TTC549 (cell line): ENCODE data around the gene SNAP29.
"Not testable (repeated sequence)": the region's sequence is repeated elsewhere in the genome, so short reads cannot be mapped to it uniquely, and the experiment has no call there.

ENCODE experiments used
- FAIRE-seq: peaks from 2 replicates; lab custom pipeline; 2012; peaks lifted over from hg19 to GRCh38; lab: Jason Lieb, UNC

Gene SNAP29

DNA sequence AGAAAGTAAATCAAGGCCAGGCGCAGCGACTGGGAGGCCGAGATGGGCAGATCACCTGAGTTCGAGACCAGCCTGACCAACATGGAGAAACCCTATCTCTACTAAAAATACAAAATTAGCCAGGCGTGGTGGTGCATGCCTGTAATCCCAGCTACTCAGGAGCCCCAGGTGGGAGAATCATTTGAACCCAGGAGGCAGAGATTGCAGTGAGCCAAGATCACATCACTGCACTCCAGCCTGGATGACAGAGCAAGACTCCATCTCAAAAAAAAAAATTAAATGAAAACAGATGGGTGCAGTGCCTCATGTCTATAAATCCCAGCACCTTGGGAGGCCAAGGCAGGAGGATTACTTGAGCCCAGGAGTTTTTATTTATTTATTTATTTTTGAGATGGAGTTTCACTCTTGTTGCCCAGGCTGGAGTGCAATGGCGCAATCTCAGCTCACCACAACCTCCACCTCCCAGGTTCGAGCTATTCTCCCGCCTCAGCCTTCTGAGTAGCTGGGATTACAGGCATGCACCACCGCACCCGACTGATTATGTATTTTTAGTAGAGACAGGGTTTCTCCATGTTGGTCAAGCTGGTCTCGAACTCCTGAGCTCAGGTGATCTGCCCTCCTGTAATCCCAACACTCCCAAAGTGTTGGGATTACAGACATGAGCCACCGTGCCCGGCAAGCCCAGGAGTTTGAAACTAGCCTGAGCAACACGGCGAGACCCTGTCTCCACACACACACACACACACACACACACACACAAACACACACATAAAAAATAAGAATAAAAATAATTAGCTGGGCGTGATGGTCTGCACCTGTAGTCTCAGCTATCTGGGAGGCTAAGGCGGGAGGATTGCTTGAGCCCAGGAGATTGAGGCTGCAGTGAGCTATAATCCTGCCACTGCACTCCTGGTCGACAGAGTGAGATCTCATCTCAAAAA, 42.6 kb downstream of the SNAP29 start:
- FAIRE-seq = not testable (repeated sequence)

DNA sequence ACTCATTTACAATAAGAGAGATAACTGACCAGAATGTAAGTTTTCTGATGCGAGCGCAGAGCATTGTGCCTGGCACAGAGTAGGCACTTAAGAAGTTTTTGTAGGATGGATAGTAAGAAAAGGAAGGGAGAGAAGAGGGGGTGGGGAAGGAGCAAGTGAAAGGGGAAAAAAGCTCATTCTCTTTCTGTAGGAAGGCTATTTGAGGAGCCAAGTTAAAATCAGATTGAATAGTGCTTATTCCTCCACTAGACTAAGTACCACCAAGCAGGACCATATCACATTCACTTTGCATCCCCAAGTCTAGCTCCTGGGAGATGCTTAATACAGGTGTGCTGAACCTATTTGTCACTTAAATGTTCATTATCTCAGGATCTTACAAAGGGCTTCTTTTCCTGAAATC, 44.3 kb downstream of the SNAP29 start:
- FAIRE-seq = no peak

DNA sequence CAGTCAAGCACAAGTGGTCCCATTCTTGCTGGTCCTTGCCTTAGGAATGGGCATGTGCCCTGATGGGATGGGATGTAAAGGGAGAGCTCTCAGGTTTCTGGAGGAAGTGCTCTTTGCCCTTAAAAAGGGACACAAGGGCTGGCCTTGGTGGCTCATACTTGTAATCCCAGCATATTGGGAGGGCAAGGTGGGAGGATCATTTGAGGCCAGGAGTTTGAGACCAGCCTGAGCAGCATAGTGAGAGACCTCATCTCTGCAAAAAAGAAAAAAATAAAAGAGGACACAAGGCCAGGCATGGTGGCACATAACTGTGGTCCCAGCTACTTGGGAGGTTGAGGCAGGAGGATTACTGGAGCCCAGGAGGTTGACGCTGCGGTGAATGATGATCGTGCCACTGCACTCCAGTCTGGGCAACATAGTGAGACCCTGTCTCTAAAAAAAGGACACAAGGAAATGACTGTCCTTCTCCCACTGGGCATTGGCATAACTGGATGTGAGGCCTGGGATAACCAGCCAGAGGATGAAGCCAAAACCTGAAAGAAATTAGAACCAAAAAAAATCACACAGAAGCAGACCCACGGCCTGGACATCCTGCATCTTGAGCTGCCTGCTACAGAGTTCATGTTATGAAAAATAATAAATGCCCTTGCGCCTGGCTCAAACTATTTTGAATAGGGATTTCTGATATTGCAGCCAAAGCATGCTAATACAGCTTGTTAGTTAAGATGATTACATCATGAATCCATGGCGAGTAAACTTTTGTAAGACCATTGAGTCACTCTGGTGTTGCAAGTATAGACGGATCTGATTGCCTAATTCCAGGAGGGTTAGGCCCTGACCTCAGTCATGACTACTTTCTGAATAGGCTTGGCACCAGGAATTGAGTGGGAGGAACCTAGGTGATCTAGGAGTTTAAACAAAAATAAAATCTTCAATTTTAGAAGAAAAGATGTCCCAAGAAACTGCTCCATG, 45.5 kb downstream of the SNAP29 start:
- no peak for FAIRE-seq

DNA sequence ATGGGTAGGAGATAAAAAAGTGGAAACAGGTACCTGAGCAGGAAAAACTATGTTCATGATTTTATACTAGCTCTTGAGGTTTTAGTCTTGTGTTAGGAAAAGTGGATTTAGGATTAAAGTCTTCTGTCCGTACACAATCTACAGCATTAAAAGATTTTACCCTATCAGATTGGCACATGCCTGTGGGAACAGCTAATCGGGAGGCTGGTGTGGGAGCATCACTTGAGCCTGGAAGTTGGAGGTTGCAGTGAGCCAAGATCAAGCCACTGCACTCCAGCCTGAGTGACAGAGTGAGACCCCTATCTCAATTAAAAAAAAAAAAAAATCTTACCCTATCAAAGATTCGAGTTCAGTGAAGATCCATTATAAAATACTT, 46.2 kb downstream of the SNAP29 start:
- FAIRE-seq = no peak

DNA sequence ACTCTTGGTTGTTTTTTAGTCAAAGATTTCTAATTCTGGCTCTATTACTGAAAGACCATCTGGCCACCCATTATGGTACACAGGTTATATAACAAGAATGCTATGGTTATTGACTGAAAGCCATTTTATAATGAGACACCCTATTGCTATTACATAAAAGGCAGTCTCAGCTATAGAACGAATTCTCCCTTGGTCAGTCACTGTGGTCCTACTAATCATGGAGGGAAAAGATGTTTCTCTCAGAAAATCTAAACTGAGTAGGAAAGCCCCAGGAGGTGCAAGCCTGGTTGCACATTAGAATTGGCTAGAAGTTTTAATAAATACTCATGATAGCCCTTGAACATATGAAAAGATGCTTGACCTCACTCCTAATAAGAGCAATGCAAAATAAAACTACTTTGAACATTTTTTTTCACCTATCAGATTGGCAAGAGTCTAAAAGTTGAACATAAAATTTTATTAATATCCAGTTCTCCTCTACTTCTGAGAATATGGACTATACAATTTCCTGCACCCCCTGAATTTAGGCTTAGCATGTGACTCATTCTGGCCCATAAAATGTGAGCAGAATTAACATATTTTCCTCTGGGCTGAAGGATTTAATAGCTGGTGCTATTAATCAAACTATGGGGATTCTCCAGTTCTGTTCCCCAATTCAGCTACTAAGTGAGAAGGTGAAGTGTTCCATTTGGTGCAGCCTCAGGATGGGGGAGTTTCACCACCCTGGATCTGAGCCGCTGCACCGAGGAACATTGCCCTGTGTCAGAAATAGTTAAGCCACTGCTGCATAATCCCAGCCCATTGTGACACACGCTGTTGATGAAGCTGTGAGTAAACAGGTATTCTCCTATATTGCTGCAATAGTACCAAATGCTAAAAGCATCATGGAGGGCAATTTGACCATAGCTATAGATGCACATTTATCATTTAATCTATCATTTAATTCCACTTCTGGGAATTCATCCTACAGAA, 46.9 kb downstream of the SNAP29 start:
- FAIRE-seq = no peak

DNA sequence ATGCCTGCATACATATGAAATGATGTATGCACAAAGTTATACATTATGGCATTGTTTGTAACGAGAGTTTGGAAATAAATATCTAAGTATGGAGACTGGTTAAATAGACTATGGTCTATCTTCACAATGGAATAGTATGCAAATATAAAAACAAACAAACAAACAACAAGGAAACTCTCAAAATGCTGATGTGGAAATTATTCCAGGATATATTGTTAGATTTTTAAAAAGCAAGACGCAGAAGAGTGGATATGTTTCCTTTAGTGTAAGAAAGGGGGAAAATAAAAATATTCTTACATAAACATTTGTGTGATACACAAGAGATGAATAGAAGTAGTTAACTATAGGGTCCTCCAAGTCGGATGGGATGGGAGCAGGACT, 47.6 kb downstream of the SNAP29 start:
- no peak for FAIRE-seq

DNA sequence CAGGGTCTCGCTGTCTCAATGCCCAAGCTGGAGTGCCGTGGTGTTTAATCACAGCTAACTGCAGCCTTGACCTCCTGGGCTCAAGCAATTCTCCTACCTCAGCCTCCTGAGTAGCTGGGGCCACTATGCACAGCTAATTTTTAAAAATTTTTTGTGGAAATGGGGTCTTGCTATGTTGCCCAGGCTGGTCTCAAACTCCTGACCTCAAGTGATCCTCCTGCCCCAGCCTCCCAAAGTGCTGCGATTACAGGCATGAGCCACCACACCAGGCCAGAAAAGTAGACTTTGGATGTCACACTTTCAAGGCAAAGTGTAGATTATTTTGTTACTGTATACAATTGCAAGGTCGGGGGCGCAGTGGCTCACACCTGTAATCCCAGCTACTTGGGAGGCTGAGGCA, 49.9 kb downstream of the SNAP29 start:
- not testable (repeated sequence) for FAIRE-seq

DNA sequence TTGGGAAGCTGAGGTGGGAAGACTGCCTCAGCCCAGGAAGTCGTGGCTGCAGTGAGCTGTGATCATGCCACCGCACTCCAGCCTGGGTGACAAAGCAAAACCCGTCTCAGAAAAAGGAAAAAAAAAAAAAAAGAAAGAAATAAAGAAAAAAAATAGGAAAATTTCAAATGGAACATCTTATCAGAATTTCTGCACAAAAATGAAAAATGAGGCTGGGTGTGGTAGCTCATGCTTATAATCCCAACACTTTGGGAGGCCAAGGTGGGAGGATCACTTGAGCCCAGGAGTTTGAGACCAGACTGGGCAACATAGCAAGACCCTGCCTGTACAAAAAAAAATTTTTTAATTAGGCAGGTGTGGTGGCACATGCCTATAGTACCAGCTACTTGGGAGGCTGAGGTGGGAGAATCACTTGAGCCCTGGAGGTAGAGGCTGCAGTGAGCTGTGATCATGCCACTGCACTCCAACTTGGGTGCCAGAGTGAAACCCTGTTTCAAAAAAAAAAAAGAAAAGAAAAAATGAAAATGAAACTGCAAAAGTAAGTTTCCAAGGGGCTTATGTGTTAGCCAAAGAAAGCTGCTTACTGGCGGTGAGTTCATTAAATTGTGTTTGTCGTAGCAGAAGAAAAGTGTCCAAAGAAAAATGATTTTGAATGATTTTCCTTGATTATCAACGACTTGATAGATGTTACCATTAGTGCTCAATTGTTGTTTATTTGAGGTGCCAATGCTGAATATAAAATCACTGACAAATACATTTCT, 50.9 kb downstream of the SNAP29 start:
- no peak for FAIRE-seq

DNA sequence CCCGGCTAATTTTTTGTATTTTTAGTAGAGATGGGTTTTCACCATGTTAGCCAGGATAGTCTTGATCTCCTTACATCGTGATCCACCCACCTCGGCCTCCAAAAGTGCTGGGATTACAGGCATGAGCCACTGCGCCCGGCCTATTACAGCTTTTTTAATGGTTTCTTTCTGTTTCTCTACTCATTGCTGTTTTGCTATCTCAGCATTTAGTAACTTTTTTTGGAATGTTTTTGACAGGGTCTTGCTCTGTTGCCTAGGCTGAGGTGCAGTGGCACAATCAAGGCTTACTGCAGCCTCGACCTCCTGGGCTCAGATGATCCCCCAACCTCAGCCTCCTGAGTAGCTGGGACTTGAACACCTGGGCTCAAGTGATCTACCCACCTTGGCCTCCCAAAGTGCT, 53.7 kb downstream of the SNAP29 start:
- no peak for FAIRE-seq

DNA sequence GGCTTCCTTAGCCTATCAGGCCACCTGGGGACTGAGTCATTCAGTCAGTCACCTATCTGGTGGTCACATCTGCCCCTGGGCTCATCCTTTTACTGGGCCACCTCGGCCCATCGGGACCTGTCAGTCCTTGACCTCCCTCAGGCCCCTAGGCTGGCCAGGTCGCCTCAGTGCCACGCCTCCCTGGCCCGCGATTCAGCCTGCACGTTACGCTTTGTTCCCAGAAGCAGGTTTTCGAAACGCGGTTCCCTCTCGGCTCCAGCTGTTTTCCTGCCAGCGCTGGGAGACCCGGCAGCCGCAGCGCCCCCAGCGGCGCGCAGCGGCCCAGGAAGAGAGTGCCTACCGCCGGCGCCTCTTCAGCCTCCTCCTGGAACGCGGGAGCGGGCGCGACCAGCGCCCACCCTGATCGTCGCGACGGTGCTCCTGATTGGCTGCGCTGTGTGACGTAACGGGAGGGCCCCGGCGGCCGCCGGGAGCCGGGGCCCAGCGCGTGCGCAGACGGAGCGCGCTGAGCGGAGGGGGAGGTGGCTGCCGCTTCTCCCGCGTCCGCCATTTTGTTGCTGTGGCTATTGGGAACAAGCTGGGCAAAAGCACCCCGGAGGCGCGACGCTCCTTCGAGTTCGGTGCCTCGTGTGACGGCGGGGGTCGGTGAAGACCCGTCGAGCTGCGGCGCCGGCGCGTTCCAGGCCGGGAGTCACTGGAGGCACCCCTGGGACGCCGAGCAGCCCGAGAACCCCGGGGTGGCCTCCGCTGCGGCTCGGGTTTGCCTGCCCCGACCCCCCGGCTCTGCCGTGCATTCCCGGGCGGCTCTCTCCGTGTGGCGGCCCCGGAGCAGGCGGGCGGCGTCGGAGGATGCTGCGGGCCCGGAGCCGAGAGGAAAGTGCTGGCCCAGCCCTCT, 58.4 kb downstream of the SNAP29 start, which contains the start of gene CRKL:
Gene CRKL (plus strand): TSS at position 492 of the 895 bp plus-strand sequence. CDS start 528 bp downstream, outside the sequence.
- FAIRE-seq = no peak

DNA sequence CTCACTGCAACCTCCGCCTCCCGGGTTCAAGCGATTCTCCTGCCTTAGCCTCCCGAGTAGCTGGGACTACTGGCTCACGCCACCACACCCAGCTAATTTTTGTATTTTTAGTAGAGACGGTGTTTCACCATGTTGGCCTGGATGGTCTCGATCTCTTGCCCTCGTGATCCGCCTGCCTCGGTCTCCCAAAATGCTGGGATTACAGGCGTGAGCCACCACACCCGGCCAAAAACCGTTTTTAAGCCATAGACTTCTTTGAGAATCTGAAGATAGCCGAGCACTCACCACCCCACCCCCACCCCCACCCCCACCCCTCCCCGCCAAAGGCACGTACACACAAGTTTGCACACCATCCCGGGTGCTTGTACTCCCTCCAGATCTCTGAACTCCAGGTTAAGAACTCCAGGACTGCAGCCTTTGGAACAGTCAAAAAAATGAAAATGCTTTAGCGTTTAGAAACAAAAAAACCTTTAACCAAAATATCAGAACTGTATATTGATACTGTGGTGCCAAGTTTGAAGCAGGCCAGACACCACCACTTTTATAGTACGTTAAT, 59.9 kb downstream of the SNAP29 start:
- no peak for FAIRE-seq

DNA sequence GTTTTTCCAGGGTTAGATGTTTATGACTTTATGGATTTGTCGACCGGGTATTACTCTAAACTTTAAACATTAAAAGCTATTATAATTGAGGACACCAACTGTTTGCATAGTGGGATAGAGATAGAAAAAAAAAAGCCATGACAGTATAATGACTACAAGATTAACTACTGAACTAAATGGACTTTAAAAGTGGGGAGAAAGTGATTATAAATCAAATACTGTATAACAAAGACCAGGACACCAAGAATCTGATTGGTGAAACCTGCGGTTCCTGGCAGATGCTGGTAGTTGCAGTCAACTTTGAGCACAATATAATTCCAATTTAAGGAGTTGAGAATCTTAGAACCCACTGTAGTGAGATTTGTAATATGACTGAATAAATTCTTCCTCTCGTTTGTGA, 60.9 kb downstream of the SNAP29 start:
- no peak for FAIRE-seq

DNA sequence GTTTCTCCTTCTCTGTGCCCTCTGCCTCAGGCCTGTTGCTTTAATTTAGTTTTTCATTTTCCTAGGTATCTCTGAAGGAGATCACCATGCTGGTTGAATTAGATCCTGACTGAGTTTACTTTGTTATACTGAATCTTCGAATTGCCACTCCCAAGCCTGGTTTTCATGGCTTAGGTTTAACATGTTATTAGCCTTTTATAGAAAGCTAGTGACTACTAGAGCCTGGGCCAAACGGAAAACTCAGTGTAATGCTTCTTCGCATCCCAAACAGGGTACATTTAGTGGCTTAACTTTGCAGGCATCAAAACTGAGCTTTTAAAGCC, 62.0 kb downstream of the SNAP29 start:
- FAIRE-seq = no peak

DNA sequence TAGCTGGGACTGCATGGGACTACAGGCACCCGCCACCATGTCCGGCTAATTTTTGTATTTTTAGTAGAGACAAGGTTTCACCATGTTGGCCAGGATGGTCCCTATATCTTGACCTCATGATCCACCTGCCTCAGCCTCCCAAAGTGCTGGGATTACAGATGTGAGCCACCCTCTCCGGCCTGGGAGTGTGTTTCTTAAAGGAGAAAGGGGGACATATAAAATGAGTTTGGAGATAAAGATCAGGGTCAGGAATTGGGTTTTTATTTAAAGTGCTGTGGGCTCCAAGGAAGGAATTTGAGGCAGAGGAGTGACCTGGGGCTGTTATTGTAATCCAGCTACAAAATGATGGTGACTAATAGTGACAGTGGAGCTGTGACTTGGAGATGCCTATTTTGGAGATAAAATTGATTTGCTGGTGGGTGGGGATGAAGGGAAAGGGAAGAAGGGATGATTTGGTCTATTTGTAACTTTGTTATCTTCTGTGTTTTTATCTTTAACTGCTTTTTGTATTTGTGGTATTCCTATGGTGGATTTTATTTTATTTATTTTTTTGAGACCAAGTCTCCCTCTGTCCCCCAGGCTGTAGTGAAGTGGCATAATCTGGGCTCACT, 63.4 kb downstream of the SNAP29 start:
- no peak for FAIRE-seq

DNA sequence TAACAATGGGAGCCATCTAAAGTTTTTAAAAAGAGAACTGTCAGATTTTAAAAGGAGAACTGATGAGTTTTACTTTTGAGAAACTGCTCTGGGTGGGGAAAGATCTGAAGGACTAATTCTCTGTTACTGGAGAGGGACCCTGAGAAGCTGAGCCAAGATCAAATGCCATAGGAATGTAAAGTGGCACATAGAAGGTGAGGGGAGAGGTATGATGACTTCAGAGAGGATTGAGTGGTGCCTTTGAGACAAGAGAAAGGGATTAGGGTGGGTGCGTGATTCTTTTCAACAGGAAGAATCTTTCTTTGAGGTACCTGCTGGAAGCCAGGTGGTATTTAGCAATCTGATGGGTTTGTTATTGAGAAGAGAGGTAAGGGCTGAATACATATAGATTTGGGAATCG, 67.4 kb downstream of the SNAP29 start:
- FAIRE-seq = no peak

DNA sequence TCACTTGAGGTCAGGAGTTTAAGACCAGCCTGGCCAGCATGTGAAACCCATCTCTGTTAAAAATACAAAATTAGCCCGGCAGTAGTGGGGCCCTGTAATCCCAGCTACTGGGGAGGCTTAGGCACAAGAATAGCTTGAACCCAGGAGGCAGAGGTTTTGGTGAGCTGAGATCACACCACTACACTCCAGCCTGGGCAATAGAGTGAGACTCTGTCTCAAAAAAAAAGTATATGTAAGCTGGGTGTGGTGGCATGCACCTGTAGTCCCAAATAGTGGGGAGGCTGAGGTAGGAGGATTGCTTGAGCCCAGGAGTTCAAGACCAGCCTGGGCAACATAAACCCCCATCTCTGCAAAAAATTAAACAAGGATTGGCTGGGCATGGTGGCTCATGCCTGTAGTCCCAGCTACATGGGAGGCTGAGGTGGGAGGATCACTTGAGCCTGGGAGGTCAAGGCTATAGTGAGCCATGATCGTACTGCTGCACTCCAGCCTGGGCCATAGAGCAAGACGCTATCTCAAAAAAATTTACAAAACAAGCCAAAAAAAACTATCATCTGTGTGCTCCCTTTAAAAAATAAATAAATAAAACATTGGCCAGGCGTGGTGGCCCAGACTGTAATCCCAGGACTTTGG, 69.2 kb downstream of the SNAP29 start:
- FAIRE-seq = no peak

DNA sequence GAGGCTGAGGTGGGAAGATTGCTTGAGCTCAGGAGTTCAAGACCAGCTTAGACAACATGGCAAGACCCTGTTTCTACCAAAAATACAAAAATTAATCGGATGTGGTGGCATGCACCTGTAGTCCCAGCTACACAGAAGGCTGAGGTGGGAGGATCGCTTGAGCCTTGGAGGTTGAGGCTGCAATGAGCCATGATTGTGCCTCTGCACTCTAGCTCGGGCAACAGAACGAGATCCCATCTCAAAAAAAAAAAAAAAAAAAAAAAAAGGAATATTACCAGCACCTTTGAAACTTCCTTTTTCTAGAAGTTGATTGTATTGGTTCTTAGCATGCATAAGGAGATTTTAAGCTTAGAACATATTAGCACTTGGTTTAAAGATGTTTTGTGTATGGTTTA, 69.8 kb downstream of the SNAP29 start:
- no peak for FAIRE-seq

DNA sequence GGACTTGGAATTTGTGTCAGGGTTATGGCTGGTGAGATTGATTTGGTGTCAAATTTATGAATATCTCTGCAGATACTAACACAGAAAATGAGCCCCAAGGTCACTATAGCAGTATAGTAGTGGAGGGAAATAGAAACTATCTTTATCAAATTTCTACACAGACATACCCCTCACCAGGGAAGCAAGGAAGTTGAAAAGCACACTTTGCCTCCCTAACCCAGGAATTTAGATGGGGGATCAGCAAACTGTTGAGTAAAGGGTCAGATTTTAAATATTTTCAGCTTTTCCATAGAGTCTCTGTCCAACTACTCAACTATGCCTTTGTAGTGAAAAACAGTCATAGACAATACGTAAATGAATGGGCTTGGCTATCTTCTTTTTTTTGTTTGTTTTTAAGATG, 71.2 kb downstream of the SNAP29 start:
- no peak for FAIRE-seq

DNA sequence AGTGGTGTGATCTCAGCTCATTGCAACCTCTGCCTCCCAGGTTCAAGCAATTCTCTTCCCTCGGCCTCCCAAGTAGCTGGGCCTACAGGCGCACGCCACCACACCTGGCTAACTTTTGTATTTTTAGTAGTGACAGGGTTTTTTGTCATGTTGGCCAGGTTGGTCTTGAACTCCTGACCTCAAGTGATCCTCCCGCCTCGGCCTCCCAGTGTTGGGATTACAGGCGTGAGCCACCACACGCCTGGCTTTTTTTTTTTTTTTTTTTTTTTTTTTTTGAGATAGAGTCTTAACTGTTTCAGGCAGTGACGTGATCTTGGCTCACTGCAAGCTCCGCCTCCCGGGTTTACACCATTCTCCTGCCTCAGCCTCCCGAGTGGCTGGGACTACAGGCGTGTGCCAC, 71.6 kb downstream of the SNAP29 start:
- FAIRE-seq = not testable (repeated sequence)
